Neutrophil (primary cell): ENCODE data around the gene NCCRP1.

Experiments used
- H3K27ac ChIP-seq: fragments of 200-600 bp; sonication (generic); 2 replicates; pipeline ENCODE4 v1.5.1; 2016; ENCODE audit warnings: mild to moderate bottlenecking, moderate library complexity
- H3K27me3 ChIP-seq: fragments of 200-600 bp; sonication (generic); 2 replicates; pipeline ENCODE4 v1.6.0; 2016; ENCODE audit warnings: mild to moderate bottlenecking
- H3K36me3 ChIP-seq: fragments of 200-600 bp; sonication (generic); 2 replicates; pipeline ENCODE4 v1.5.1; 2017
- H3K4me1 ChIP-seq, 2 experiments: fragments of 200-600 bp in 1 of 2; sonication (generic) in 1 of 2; 1 replicate in 1 of 2; 2 replicates in 1 of 2; pipeline versions ENCODE4 v1.5.1 to v1.6.1; 2013 to 2016; ENCODE audit warnings: low read depth in 1 of 2, low read length in 1 of 2, mild to moderate bottlenecking in 1 of 2, moderate library complexity in 1 of 2; ENCODE audit not compliant: control insufficient read depth in 1 of 2, insufficient read depth in 1 of 2
- H3K4me3 ChIP-seq, 2 experiments: fragments of 200-600 bp in 1 of 2; sonication (generic) in 1 of 2; 1 replicate in 1 of 2; 2 replicates in 1 of 2; pipeline ENCODE4 v1.5.1; 2013 to 2016; ENCODE audit warnings: low read depth in 1 of 2, low read length in 1 of 2, mild to moderate bottlenecking in 1 of 2, moderate library complexity in 1 of 2
- H3K9me3 ChIP-seq: fragments of 200-600 bp; sonication (generic); 2 replicates; pipeline ENCODE4 v1.5.1; 2016
- CTCF ChIP-seq: fragments of 200-600 bp; sonication (generic); IDR thresholded peaks from 2 replicates; pipeline ENCODE4 v1.5.1; 2016; ENCODE audit warnings: antibody characterized with exemption

NCCRP1 gene

DNA sequence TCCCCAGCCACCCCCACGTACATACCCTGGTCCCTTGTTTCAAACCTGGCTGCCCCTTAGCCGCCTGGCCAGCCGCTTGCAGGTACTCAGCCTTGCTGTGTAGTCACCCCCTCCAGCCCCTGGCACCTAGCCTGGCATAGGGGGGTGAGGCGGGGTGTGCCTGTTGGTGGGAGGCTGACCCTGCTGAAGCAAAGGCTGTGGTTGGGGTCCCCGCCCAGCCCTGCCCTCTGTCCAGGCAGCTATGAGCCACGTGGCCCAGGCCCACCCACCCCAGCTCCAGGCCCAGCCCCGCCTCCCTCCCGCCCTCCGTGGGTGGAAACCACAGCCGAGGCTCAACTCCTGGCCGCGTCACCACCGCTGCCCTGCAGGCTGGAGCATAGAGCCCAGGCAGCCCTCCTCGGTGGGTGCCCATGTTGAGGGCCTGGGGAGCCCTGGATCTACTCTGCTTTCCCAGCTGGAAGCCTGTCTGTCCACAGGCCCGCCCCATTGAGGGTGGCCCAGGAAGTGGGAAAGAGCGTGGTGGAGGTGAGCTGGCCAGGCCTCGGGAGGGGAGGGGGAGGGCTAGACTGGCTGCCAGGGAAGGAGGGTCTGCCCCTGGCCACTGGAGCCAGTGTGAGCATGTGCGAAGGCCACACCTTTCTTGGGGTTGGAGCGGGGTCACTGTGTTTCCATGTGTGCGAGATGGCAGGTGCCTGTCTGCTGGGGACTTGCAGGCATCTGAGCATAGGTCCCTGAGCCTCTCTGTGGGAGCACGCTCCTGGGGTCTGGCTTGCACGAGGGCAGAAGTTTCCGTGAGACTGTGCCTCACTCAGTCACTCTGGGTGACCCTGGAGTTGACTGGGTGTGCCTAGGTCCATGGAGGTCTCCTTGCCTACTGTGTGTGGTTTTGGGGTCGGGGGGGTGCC lies 40.2 kb upstream of the NCCRP1 start:
- Histone ChIP-seq H3K27ac (no peak overlapping the region), H3K9me3 (no peaks in the 10 kb centered on the region), H3K27me3 (no peaks in the 10 kb centered on the region), H3K4me3 (no peak overlapping the region), H3K36me3 (no peaks in the 10 kb centered on the region), H3K4me1 (no peaks in the 10 kb centered on the region)
- TF ChIP-seq CTCF, result no peak

DNA sequence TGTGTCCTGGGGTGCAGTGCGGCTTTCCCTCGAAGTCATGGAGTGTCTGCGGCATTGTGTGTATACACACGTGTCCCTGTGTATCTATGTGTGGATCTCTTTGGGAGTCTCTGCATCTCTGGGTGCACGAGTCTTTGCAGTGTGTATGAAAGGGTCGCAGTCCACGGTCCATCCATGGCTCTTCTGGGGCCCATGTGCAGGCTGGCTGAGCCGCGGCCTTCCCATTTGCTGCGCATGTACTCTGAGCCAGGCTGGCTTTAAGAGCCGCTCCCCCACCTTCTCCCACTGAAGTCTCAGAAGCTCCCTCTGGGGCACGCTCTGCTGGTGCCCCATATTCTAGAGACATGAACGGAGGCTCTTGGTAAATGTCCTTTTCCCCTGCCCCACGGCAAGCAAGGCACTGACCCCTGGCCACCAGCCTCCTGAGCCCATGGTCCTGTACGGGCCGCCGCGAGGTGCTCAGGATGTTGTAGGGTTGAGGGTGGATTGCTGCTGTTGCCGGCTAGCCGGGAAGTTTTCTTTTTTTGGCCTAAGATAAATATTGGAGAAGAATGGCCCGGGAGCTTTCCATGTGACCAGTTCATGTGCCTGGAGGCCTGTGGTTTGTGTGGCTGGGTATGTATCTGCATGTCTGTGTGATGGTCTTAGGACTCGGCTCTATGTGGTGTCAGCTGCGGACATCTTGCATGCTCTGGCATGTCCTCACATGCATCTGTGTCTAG lies 39.3 kb upstream of the NCCRP1 start:
- H3K27me3 ChIP-seq, result no peaks in the 10 kb centered on the region
- TF ChIP-seq CTCF, result no peak
- H3K27ac ChIP-seq, result no peak overlapping the region
- no peaks in the 10 kb centered on the region for H3K9me3 ChIP-seq
- H3K4me1 ChIP-seq, result no peaks in the 10 kb centered on the region
- no peaks in the 10 kb centered on the region for H3K36me3 ChIP-seq
- no peak overlapping the region for H3K4me3 ChIP-seq

DNA sequence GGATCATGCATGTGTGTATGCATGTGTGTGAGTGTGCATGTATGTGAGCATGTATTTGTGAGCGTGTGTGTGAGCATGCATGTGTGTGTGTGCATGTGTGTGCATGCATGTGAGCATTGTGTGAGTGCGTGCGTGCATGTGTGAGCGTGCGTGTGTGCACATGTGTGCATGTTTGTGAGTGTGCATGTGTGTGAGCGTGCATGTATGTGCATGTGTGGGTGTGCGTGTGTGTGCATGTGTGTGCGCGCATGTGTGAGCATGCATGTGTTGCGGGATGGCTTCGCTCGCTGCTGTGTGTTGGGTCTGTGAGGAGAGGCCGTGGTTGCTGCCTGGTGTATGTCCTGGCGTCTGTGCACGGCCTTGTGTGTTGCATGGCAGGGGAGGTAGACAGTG lies 38.8 kb upstream of the NCCRP1 start:
- Histone ChIP-seq H3K27ac (no peak overlapping the region), H3K27me3 (no peaks in the 10 kb centered on the region), H3K36me3 (no peaks in the 10 kb centered on the region), H3K4me1 (no peaks in the 10 kb centered on the region), H3K4me3 (no peak overlapping the region), H3K9me3 (no peaks in the 10 kb centered on the region)
- TF ChIP-seq CTCF, result no peak

DNA sequence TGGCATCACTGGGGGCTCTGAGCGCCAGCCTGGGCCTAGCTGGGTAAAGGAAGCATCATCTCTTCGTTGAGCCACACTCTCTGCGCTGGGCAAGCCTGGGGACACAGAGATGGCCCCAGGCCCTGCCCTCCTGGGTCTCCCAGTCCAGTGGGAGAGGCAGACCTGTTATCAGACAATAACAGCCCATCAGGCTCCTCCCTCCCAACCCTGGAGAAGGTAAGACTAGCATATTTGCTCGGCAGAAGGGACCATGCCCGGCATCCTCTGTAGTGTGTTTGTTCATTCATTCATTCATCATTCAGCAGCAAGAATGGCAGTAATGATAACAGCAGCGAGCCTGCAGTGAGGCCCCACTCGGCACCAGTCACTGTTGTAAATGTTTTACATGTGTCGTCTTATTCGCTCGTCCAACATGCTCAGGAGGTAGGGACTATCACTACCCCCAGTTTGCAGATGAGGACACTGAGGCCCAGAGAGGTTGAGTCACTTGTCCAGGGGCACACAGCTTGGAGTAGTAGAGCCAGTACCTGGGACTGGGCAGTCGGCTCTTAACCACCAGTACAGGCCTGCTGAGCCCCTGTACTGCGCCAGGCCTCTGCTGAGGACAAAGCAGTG lies 38.0 kb upstream of the NCCRP1 start:
- Histone ChIP-seq H3K4me1 (no peaks in the 10 kb centered on the region), H3K9me3 (no peaks in the 10 kb centered on the region), H3K36me3 (no peaks in the 10 kb centered on the region), H3K4me3 (no peak overlapping the region), H3K27ac (no peak overlapping the region), H3K27me3 (no peaks in the 10 kb centered on the region)
- TF ChIP-seq CTCF, result no peak

DNA sequence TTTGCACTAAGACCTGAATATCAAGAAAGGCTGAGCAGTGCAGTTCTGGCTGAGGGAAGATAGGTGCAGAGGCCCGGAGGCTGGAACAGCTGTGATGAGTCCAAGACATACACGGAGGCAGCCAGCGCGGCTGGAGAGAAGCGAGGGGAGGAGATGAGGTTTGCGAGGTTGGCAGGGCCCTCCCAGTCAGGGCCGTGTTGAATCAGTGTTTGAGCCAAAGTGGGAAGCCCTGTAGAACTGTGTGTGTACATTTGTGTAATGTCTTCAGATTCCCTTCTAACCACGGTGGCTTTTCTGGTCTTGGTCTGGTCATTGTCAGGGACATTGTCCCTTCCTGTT lies 36.3 kb upstream of the NCCRP1 start:
- Histone ChIP-seq H3K27ac (no peak overlapping the region), H3K27me3 (no peaks in the 10 kb centered on the region), H3K9me3 (no peaks in the 10 kb centered on the region), H3K36me3 (no peaks in the 10 kb centered on the region), H3K4me1 (no peaks in the 10 kb centered on the region), H3K4me3 (no peak overlapping the region)
- TF ChIP-seq CTCF, result no peak
